SU-DHL-6 (cell line): ENCODE measurements around the gene OR52E5.

Source experiments
- EZH2phosphoT487 ChIP-seq: fragments of 200-600 bp; sonication (generic), shearing (Covaris generic); conservative IDR thresholded peaks from 2 replicates; pipeline ENCODE4 v1.6.1; 2018; ENCODE audit warnings: mild to moderate bottlenecking, antibody characterized with exemption, low read length, moderate library complexity, mixed read lengths
- TF ChIP-seq, protein P1 (sequence below): fragments of 200-600 bp; sonication (generic); IDR thresholded peaks from one replicate; pipeline ENCODE4 v1.5.1; 2017; ENCODE audit warnings: antibody characterized with exemption, mild to moderate bottlenecking, low read length, moderate library complexity; ENCODE audit not compliant: insufficient read depth, poor library complexity, severe bottlenecking

DNA sequence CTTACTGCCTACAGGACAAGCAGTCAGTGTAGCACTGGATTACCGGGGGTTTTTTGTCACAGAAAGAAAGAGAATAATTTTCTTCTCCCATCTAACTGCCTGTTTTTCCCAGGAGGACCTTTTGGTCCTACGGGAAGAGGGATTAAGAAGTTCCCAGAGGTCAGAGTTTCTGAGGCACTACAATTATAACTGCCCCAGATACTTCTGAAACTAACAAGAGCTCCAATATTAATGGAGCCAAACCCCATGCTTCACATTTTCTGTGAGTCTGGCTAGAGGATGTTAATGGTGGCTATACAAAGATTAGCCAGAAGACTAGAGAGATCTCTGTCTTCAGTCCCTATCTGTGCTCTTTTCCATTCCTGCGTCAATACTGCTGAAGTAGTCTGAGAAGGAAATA, 48.9 kb downstream of the OR52E5 start, which contains the start of gene OR56A3:
- TF ChIP-seq, protein P1, sequence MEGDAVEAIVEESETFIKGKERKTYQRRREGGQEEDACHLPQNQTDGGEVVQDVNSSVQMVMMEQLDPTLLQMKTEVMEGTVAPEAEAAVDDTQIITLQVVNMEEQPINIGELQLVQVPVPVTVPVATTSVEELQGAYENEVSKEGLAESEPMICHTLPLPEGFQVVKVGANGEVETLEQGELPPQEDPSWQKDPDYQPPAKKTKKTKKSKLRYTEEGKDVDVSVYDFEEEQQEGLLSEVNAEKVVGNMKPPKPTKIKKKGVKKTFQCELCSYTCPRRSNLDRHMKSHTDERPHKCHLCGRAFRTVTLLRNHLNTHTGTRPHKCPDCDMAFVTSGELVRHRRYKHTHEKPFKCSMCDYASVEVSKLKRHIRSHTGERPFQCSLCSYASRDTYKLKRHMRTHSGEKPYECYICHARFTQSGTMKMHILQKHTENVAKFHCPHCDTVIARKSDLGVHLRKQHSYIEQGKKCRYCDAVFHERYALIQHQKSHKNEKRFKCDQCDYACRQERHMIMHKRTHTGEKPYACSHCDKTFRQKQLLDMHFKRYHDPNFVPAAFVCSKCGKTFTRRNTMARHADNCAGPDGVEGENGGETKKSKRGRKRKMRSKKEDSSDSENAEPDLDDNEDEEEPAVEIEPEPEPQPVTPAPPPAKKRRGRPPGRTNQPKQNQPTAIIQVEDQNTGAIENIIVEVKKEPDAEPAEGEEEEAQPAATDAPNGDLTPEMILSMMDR, result no peak
- no peak for TF ChIP-seq EZH2phosphoT487
